BLaER1 treated with 17β-estradiol and CSF1 and Interleukin-3, amounts not matched to agents 10 nM and 100 nM (cell line): Measurements from ENCODE around the gene GTF2H1.
"Not testable (repeated sequence)": the region's sequence is repeated elsewhere in the genome, so short reads cannot be mapped to it uniquely, and the experiment has no call there.

Experiments
- H3K27ac ChIP-seq, 11 experiments: shearing (Covaris generic); formaldehyde crosslinking; 2 replicates each; pipeline ENCODE4 v1.8.1; 2022
- H3K27me3 ChIP-seq, 11 experiments: shearing (Covaris generic); formaldehyde crosslinking; 2 replicates each; pipeline ENCODE4 v1.8.1; 2022
- H3K36me3 ChIP-seq, 11 experiments: shearing (Covaris generic); formaldehyde crosslinking; 2 replicates each; pipeline ENCODE4 v1.8.1; 2022
- H3K4me1 ChIP-seq, 10 experiments: shearing (Covaris generic); formaldehyde crosslinking; 2 replicates each; pipeline ENCODE4 v1.8.1; 2022
- H3K4me2 ChIP-seq, 11 experiments: shearing (Covaris generic); formaldehyde crosslinking; 2 replicates each; pipeline ENCODE4 v1.8.1; 2022
- H3K4me3 ChIP-seq, 10 experiments: shearing (Covaris generic); formaldehyde crosslinking; 2 replicates each; pipeline ENCODE4 v1.8.1; 2022
- H3K9ac ChIP-seq, 11 experiments: shearing (Covaris generic); formaldehyde crosslinking; 2 replicates each; pipeline ENCODE4 v1.8.1; 2022
- H3K9me3 ChIP-seq, 11 experiments: shearing (Covaris generic); formaldehyde crosslinking; replicated peaks in 1 of 11; 2 replicates each; pipeline ENCODE4 v1.8.1; 2022
- H4K20me1 ChIP-seq, 11 experiments: shearing (Covaris generic); formaldehyde crosslinking; 2 replicates each; pipeline ENCODE4 v1.8.1; 2022
- Cebpa-rat ChIP-seq, 11 experiments: shearing (Covaris generic); IDR thresholded peaks; 2 replicates each; pipeline ENCODE4 v1.8.1; 2022

The GTF2H1 gene

DNA sequence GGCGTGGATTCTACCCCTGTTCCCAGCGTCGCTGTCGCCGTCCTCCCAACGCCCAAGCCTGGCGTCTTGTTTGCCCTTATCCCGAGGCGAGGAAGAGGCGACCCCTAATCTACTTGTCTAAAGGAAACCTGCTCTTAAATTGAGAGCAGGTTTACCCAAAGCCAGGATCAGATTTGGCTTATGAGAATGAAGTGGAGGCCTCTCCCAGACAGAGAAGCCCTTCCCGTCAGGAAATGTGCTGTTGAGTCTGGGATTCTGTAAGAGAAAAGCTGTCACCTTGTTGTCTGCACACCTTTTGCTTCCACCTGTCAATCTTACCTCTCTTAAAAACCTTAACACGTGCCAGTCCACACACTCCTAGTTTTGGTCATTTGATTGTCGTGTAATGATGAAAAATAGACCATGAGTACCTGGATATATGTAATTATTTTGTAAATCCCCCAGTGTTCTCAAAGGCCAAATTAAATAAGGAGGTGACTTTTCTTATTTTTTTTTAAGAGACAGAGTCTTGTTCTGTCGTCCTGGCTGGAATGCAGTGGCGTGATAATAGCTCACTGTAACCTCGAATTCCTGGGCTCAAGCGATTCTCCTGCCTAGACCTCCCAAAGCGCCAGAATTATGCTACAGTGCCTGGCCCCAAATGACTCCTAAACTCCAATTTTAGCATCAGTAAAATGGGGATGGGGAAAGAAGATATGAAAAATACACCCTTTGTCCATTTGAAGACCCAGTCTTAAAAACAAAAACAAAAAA lies 627 bp downstream of the GTF2H1 start:
- Histone ChIP-seq H3K27ac (peak overlapping the region; percentile 93 to 99 (median 98)), H3K9me3 (no peaks in the 10 kb centered on the region), H3K4me3 (peak overlapping the region; percentile 70 to 84 (median 80))

DNA sequence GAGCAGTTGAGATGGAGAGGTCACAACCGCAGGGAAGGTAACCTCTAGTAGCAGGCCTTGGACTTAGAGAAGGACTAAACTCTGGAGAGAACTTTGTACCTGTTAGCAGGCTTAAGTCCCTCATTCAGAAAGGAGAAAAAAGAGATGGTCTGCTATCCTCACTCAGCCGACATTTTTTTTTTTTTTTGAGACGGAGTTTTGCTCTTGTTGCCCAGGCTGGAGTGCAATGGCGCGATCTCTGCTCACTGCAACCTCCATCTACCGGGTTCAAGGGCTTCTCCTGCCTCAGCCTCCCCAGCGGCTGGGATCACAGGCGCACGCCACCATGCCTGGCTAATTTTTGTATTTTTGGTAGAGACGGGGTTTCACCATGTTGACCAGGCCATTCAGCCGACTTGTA lies 1.5 kb downstream of the GTF2H1 start:
- Histone ChIP-seq H3K9ac (peak overlapping the region; percentile 26 to 99 (median 96); a peak in 20 of 22 replicates), H4K20me1 (peaks cover under 1 to 49% (median 23%) of the 10 kb centered on the region in 11 experiments; a peak in 13 of 22 replicates), H3K36me3 (peaks cover 36 to 62% (median 41%) of the 10 kb centered on the region in 11 experiments), H3K4me3 (peak overlapping the region; percentile 70 to 84 (median 80)), H3K4me2 (peak overlapping the region; percentile 77 to 98 (median 94)), H3K4me1 (peaks cover 45 to 69% (median 55%) of the 10 kb centered on the region in 10 experiments), H3K27ac (peak overlapping the region in 9 of 11 experiments; percentile 15 to 99 (median 98); a peak in 14 of 22 replicates)
- not testable (repeated sequence) for H3K27me3 ChIP-seq, H3K9me3 ChIP-seq

More for the DNA sequence above, 627 bp downstream of the GTF2H1 start:
- Histone ChIP-seq H3K4me2 (peak overlapping the region; percentile 77 to 98 (median 94)), H3K36me3 (peaks cover 32 to 62% (median 36%) of the 10 kb centered on the region in 11 experiments), H3K9ac (peak overlapping the region; percentile 88 to 99 (median 96)), H4K20me1 (peaks cover 0 to 54% (median 19%) of the 10 kb centered on the region in 11 experiments; a peak in 15 of 22 replicates), H3K4me1 (peaks cover 42 to 64% (median 57%) of the 10 kb centered on the region in 10 experiments), H3K27me3 (no peaks in the 10 kb centered on the region)
- TF ChIP-seq Cebpa-rat (IDR thresholded peaks at IDR 0.05), result no peak

- peak overlapping the region; percentile 26 to 99 (median 96); a peak in 18 of 22 replicates for H3K9ac ChIP-seq
- peaks cover 45 to 69% (median 55%) of the 10 kb centered on the region in 10 experiments for H3K4me1 ChIP-seq
- H3K4me2 ChIP-seq, result peak overlapping the region; percentile 77 to 98 (median 94)
- H3K27ac ChIP-seq, result peak overlapping the region in 9 of 11 experiments; percentile 15 to 99 (median 95); a peak in 15 of 22 replicates
- TF ChIP-seq Cebpa-rat (IDR thresholded peaks at IDR 0.05), result no peak
- H3K36me3 ChIP-seq, result peaks cover 41 to 62% (median 46%) of the 10 kb centered on the region in 11 experiments
- H3K9me3 ChIP-seq, result no peaks in the 10 kb centered on the region
- H3K27me3 ChIP-seq, result no peaks in the 10 kb centered on the region
- peak overlapping the region; percentile 70 to 84 (median 80) for H3K4me3 ChIP-seq
- H4K20me1 ChIP-seq, result peaks cover 5 to 49% (median 28%) of the 10 kb centered on the region in 11 experiments; a peak in 15 of 22 replicates
Observed at GRCh38 chr11:18324381-18324780, 2.0 kb downstream of the GTF2H1 start.

DNA sequence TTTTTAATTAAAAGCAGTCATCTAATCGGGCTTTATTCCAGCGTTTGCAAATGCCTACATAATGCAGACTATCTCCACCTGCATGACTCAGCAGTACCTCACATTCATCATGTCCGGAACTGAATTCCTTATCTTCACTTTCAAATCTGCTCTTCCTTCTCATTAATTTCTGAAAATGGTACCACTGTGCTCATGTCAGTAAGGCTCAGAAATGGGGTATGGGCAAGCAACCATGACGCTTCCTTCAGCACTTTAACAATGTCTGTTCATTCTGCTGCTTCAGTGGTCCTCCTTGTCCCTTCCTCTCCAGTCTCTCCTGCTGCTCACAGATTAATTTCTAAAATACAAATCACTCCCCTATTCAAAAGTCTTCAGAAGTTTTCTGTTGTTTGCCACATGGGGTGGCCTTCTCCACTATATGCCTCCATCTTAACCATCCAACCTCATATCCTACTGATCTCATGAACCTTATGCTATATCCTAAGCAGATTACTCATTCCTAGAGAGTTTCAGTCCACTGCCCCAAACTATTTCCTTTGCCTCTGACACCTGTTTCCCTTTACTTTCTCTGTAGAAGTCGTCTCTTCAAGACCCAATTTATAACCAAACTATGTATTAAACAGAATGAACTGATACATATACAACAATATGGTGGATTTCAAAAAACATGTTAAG lies 7.0 kb downstream of the GTF2H1 start:
- H3K27ac ChIP-seq, result peak overlapping the region in 6 of 11 experiments; percentile 17 to 66 (median 50); a peak in 10 of 22 replicates
- H4K20me1 ChIP-seq, result peaks cover 30 to 96% (median 77%) of the 10 kb centered on the region in 11 experiments; a peak in 20 of 22 replicates
- H3K4me2 ChIP-seq, result peak overlapping the region in 8 of 11 experiments; percentile 9 to 58 (median 42); a peak in 14 of 22 replicates
- no peak overlapping the region for H3K4me3 ChIP-seq
- H3K27me3 ChIP-seq, result no peaks in the 10 kb centered on the region
- H3K9me3 ChIP-seq, result no peaks in the 10 kb centered on the region
- peaks cover 29 to 56% (median 43%) of the 10 kb centered on the region in 10 experiments for H3K4me1 ChIP-seq
- peaks cover 78 to 100% (median 93%) of the 10 kb centered on the region in 11 experiments for H3K36me3 ChIP-seq
- no peak overlapping the region for H3K9ac ChIP-seq
- no peak for TF ChIP-seq Cebpa-rat (IDR thresholded peaks at IDR 0.05)

DNA sequence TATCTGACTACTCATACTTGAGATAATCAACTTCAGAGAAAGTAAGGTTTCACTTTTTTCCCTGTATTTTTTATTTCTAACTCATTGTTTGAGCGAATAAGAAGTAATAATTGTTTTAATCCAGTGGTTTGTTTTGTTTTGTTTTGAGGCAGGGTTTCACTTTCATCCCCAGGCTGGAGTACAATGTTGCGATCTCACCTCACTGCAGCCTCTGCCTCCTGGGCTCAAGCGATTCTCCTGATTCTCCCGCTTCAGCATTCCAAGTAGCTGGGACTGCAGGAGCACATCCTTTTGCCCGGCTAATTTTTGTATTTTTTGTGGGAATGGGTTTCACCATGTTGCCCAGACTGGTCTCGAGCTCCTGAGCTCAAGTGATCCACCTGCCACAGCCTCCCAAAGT lies 8.6 kb downstream of the GTF2H1 start:
- H3K9me3 ChIP-seq, result no peaks in the 10 kb centered on the region
- H3K4me2 ChIP-seq, result no peak overlapping the region
- H3K27me3 ChIP-seq, result no peaks in the 10 kb centered on the region
- no peak for TF ChIP-seq Cebpa-rat (IDR thresholded peaks at IDR 0.05)
- H3K27ac ChIP-seq, result no peak overlapping the region
- H3K9ac ChIP-seq, result no peak overlapping the region
- H3K4me1 ChIP-seq, result peaks cover 15 to 43% (median 29%) of the 10 kb centered on the region in 10 experiments
- H3K36me3 ChIP-seq, result peaks cover 82 to 100% (median 99%) of the 10 kb centered on the region in 11 experiments
- no peak overlapping the region for H3K4me3 ChIP-seq
- H4K20me1 ChIP-seq, result peaks cover 25 to 98% (median 81%) of the 10 kb centered on the region in 11 experiments; a peak in 20 of 22 replicates

GRCh38 chr11:18332302-18332701 lies 9.9 kb downstream of the GTF2H1 start:
- no peak overlapping the region for H3K4me3 ChIP-seq
- no peak overlapping the region; a peak in 1 of 22 replicates for H3K27ac ChIP-seq
- H4K20me1 ChIP-seq, result peaks cover 25 to 97% (median 78%) of the 10 kb centered on the region in 11 experiments; a peak in 20 of 22 replicates
- H3K9me3 ChIP-seq, result no peaks in the 10 kb centered on the region
- peaks cover 82 to 100% (median 99%) of the 10 kb centered on the region in 11 experiments for H3K36me3 ChIP-seq
- H3K4me2 ChIP-seq, result peak overlapping the region in 9 of 11 experiments; percentile 4 to 39 (median 18); a peak in 8 of 22 replicates
- peak overlapping the region in 3 of 11 experiments; percentile 10 to 41 (median 36); a peak in 1 of 22 replicates for H3K9ac ChIP-seq
- no peak for TF ChIP-seq Cebpa-rat (IDR thresholded peaks at IDR 0.05)
- peaks cover 13 to 41% (median 28%) of the 10 kb centered on the region in 10 experiments for H3K4me1 ChIP-seq
- no peaks in the 10 kb centered on the region for H3K27me3 ChIP-seq

- Histone ChIP-seq H3K9ac (no peak overlapping the region), H3K9me3 (no peaks in the 10 kb centered on the region), H3K4me3 (no peak overlapping the region), H3K27ac (no peak overlapping the region), H3K4me1 (peaks cover 13 to 35% (median 27%) of the 10 kb centered on the region in 10 experiments), H4K20me1 (peaks cover 25 to 95% (median 72%) of the 10 kb centered on the region in 11 experiments; a peak in 20 of 22 replicates), H3K4me2 (no peak overlapping the region), H3K27me3 (no peaks in the 10 kb centered on the region), H3K36me3 (peaks cover 82 to 100% (median 99%) of the 10 kb centered on the region in 11 experiments)
- no peak for TF ChIP-seq Cebpa-rat (IDR thresholded peaks at IDR 0.05)
Observed at GRCh38 chr11:18332891-18333290, 10.5 kb downstream of the GTF2H1 start.

- no peak for TF ChIP-seq Cebpa-rat (IDR thresholded peaks at IDR 0.05)
- Histone ChIP-seq H3K4me1 (peaks cover 0 to 16% (median 7%) of the 10 kb centered on the region in 10 experiments; a peak in 10 of 20 replicates), H3K27ac (no peak overlapping the region), H4K20me1 (0 out of 22 replicates have a peak, but pooled peaks cover 0 to 6% (median 0%) of the 10 kb centered on the region in 11 experiments), H3K36me3 (peaks cover 83 to 100% (median 94%) of the 10 kb centered on the region in 11 experiments), H3K9ac (no peak overlapping the region), H3K4me3 (no peak overlapping the region), H3K9me3 (no peaks in the 10 kb centered on the region), H3K4me2 (peak overlapping the region in 4 of 11 experiments; percentile 3 to 36 (median 8); a peak in 5 of 22 replicates), H3K27me3 (no peaks in the 10 kb centered on the region)
Observed at GRCh38 chr11:18347471-18348125, 25.2 kb downstream of the GTF2H1 start.
